VCaP (cell line): ENCODE measurements around the gene TOB1.
"Not testable (repeated sequence)": the region's sequence is repeated elsewhere in the genome, so short reads cannot be mapped to it uniquely, and the experiment has no call there.

ENCODE experiments used
- H3K27ac ChIP-seq: fragments of 450-650 bp; 2 replicates; pipeline ENCODE4 v1.5.1; 2017
- CTCF ChIP-seq: fragments of 450-650 bp; conservative IDR thresholded peaks from 2 replicates; pipeline ENCODE4 v1.5.1; 2017; ENCODE audit warnings: mild to moderate bottlenecking, moderate library complexity

The TOB1 gene

GRCh38 chr17:50865060-50865867 lies 890 bp downstream of the TOB1 start:
- peak overlapping the region; percentile 100 for H3K27ac ChIP-seq
- no peak for TF ChIP-seq CTCF

- TF ChIP-seq CTCF, result no peak
- peak overlapping the region; percentile 100 for H3K27ac ChIP-seq
These were observed 1.5 kb downstream of the TOB1 start for GRCh38 chr17:50864747-50865059.

GRCh38 chr17:50863931-50864330 lies 2.2 kb downstream of the TOB1 start:
- TF ChIP-seq CTCF, result no peak
- peak overlapping the region; percentile 100 for H3K27ac ChIP-seq

GRCh38 chr17:50863221-50863843 lies 2.8 kb downstream of the TOB1 start:
- H3K27ac ChIP-seq, result peak overlapping the region; percentile 100
- peak; percentile 80 for TF ChIP-seq CTCF

- no peak for TF ChIP-seq CTCF
- no peak overlapping the region for H3K27ac ChIP-seq
These were observed 4.2 kb downstream of the TOB1 start for GRCh38 chr17:50861822-50862528.

GRCh38 chr17:50861334-50861676 lies 4.8 kb downstream of the TOB1 start:
- TF ChIP-seq CTCF, result no peak
- no peak overlapping the region for H3K27ac ChIP-seq

GRCh38 chr17:50859727-50860126 lies 6.4 kb downstream of the TOB1 start:
- H3K27ac ChIP-seq, result not testable (repeated sequence)
